ENCODE measurements around the gene LMX1A. TPM values are rescaled to one million over a fixed set of nuclear protein-coding genes. Genes with fewer than 3 reads are reported as not detected.

LMX1A gene
- total and polyA plus RNA-seq, 2 of the 13 experiments (the other 11 are each of a cell fraction or from before 2014, with no cell fraction given) = 0.07 TPM; not detected in 1

DNA sequence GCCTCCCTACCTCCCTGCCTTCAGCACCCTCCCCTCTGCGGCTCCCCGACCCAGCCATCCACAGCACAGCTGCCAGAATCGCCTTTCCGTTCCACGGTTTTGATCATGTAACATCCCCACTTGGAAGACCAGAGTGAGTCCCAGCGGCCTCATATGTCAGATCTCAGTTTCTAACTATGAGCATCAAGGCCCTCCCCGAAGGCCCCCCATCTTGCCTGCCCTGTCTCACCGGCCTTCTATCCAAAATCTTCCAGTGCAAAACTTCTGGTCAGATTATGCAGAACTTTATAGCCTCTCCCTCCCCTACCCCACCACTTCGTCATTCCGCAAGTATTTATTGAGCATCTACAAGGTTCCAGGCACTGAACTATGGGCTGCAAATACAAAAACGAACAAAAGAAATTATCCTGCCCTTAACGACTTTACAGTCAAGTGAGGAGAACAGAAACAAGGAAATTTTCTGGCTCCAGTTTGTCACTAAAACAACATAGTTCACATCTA, 20.3 kb upstream of the LMX1A start (continued):
- TF ChIP-seq, protein P1, sequence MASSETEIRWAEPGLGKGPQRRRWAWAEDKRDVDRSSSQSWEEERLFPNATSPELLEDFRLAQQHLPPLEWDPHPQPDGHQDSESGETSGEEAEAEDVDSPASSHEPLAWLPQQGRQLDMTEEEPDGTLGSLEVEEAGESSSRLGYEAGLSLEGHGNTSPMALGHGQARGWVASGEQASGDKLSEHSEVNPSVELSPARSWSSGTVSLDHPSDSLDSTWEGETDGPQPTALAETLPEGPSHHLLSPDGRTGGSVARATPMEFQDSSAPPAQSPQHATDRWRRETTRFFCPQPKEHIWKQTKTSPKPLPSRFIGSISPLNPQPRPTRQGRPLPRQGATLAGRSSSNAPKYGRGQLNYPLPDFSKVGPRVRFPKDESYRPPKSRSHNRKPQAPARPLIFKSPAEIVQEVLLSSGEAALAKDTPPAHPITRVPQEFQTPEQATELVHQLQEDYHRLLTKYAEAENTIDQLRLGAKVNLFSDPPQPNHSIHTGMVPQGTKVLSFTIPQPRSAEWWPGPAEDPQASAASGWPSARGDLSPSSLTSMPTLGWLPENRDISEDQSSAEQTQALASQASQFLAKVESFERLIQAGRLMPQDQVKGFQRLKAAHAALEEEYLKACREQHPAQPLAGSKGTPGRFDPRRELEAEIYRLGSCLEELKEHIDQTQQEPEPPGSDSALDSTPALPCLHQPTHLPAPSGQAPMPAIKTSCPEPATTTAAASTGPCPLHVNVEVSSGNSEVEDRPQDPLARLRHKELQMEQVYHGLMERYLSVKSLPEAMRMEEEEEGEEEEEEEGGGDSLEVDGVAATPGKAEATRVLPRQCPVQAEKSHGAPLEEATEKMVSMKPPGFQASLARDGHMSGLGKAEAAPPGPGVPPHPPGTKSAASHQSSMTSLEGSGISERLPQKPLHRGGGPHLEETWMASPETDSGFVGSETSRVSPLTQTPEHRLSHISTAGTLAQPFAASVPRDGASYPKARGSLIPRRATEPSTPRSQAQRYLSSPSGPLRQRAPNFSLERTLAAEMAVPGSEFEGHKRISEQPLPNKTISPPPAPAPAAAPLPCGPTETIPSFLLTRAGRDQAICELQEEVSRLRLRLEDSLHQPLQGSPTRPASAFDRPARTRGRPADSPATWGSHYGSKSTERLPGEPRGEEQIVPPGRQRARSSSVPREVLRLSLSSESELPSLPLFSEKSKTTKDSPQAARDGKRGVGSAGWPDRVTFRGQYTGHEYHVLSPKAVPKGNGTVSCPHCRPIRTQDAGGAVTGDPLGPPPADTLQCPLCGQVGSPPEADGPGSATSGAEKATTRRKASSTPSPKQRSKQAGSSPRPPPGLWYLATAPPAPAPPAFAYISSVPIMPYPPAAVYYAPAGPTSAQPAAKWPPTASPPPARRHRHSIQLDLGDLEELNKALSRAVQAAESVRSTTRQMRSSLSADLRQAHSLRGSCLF (CRISPR knock-in tag; IDR thresholded peaks at IDR 0.05; ENCODE audit: borderline replicate concordance) = no peak
- TF ChIP-seq ONECUT2 (CRISPR knock-in tag; IDR thresholded peaks at IDR 0.05) (no peak), ELF1 (CRISPR knock-in tag; IDR thresholded peaks at IDR 0.05) (no peak)

DNA sequence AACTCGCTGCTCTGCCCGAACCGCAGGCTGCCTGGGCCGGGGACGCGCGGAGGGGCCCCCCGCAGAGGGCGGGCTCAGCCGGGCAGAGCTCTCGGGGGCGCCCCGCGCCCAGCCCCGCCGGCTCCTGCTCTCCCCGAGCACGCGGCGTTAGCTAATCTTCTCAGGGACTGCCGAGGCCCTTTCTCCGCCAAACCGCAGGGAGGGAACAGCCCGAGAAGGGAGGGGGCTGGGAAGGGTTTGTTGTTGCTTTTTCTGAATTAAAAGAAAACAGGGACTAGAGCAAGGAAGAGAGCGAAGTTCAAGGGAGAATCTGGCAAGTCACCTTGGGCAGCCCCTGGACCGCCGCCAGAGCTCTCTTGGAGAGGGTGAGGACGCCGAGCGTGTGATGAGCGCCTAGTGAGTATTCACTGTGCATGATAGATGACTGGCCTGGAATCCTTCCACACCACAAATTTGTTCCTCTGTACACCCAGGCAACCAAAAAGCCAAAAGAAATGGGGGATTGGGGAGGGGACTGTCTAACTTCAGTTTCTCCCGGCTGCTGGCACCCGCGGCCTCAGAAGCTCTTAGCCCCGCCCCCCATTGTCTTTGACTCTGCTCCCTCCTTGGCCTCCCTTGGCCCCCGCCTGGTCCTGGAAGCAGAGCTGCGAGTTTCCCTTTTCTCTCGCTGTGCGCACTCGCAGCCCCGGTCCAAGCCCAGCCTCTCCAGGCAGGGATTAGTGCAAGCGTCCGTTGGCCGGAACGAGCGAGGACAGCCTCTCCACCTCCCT, 19.7 kb upstream of the LMX1A start:
- no peak for TF ChIP-seq TAF15 (IDR thresholded peaks at IDR 0.05; ENCODE audit: low read depth, low read length, poor library complexity, severe bottlenecking)
- TF ChIP-seq RARA (CRISPR knock-in tag; IDR thresholded peaks at IDR 0.05) = no peak
- TF ChIP-seq, protein P2, sequence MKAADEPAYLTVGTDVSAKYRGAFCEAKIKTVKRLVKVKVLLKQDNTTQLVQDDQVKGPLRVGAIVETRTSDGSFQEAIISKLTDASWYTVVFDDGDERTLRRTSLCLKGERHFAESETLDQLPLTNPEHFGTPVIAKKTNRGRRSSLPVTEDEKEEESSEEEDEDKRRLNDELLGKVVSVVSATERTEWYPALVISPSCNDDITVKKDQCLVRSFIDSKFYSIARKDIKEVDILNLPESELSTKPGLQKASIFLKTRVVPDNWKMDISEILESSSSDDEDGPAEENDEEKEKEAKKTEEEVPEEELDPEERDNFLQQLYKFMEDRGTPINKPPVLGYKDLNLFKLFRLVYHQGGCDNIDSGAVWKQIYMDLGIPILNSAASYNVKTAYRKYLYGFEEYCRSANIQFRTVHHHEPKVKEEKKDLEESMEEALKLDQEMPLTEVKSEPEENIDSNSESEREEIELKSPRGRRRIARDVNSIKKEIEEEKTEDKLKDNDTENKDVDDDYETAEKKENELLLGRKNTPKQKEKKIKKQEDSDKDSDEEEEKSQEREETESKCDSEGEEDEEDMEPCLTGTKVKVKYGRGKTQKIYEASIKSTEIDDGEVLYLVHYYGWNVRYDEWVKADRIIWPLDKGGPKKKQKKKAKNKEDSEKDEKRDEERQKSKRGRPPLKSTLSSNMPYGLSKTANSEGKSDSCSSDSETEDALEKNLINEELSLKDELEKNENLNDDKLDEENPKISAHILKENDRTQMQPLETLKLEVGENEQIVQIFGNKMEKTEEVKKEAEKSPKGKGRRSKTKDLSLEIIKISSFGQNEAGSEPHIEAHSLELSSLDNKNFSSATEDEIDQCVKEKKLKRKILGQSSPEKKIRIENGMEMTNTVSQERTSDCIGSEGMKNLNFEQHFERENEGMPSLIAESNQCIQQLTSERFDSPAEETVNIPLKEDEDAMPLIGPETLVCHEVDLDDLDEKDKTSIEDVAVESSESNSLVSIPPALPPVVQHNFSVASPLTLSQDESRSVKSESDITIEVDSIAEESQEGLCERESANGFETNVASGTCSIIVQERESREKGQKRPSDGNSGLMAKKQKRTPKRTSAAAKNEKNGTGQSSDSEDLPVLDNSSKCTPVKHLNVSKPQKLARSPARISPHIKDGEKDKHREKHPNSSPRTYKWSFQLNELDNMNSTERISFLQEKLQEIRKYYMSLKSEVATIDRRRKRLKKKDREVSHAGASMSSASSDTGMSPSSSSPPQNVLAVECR (CRISPR knock-in tag; IDR thresholded peaks at IDR 0.05; ENCODE audit: borderline replicate concordance) = no peak
- TF ChIP-seq HOXA3 (CRISPR knock-in tag; IDR thresholded peaks at IDR 0.05) = no peak
- H3K27me3 ChIP-seq (ENCODE audit: control insufficient read depth in 1 of 2, insufficient read depth in 2 of 2, low read length in 2 of 2) = no peaks in the 10 kb centered on the region; a peak in 1 of 5 replicates
- H3K27ac ChIP-seq (ENCODE audit: extremely low read length, insufficient read depth, low read length) = no peak overlapping the region
- ChIA-PET POLR2A (no interaction called here), CTCF (ENCODE audit: low intra/inter-chr PET ratio, low total read pairs) (no interaction called here)
- no peak overlapping the region for H3K4me2 ChIP-seq (ENCODE audit: low read depth, low read length)
- H3K79me2 ChIP-seq (ENCODE audit: insufficient read depth, low read length) = no peaks in the 10 kb centered on the region
- H3K4me1 ChIP-seq (ENCODE audit: insufficient read depth, low read length) = peaks cover 8% of the 10 kb centered on the region
- no peak for DNase-seq (ENCODE audit: low spot score)
- BruUV-seq (replicated peaks) = no TSS peak
- in situ Hi-C loops (cut with HindIII; ENCODE audit: extremely low pct_ligation_motif_present, low pct_unique_long_range_greater_than_20kb) = no loop called here
- H4K20me1 ChIP-seq (ENCODE audit: insufficient read depth, low read length) = no peaks in the 10 kb centered on the region
- H3K36me3 ChIP-seq (replicated peaks in 1 of 2; ENCODE audit: control insufficient read depth in 1 of 2, insufficient read depth in 2 of 2, low read length in 2 of 2) = no peaks in the 10 kb centered on the region
- H3K4me3 ChIP-seq (replicated peaks in 1 of 3; ENCODE audit: insufficient read depth in 1 of 3, low read depth in 2 of 3, low read length in 3 of 3) = no peak overlapping the region
- WGBS (ENCODE audit: low lambda C conversion rate) = 75% methylated on average over 31 of the region's 46 CpGs
- H3K9ac ChIP-seq (ENCODE audit: insufficient read depth, low read depth, low read length) = no peak overlapping the region
- ATAC-seq = no peak
- no peaks in the 10 kb centered on the region for H3K9me3 ChIP-seq (ENCODE audit: low read length)
- FAIRE-seq = no peak
- intact Hi-C loops (cut with micrococcal nuclease; ENCODE audit: unreplicated experiment) = no loop called here
- H2AFZ ChIP-seq (ENCODE audit: low read length) = no peak overlapping the region
